Panc1 (cell line): ENCODE data around the gene TVP23A.

Experiments used
- POLR2AphosphoS5 ChIP-seq: IDR thresholded peaks from 2 replicates; pipeline ENCODE4 v1.6.1; 2012; ENCODE audit warnings: mild to moderate bottlenecking, low read depth, low read length, moderate library complexity
- SIN3A ChIP-seq: IDR thresholded peaks from 2 replicates; pipeline ENCODE4 v1.6.1; 2012; ENCODE audit warnings: low read depth, mild to moderate bottlenecking, low read length, moderate library complexity, borderline replicate concordance; ENCODE audit not compliant: insufficient read depth
- TCF7L2 ChIP-seq: IDR thresholded peaks from 2 replicates; pipeline ENCODE4 v1.6.1; 2011; ENCODE audit warnings: mild to moderate bottlenecking, low read depth, low read length, inconsistent platforms
- TF ChIP-seq, protein P1 (sequence below): fragments of 450-650 bp; IDR thresholded peaks from 2 replicates; pipeline ENCODE4 v1.5.1; 2017; ENCODE audit warnings: mild to moderate bottlenecking

DNA sequence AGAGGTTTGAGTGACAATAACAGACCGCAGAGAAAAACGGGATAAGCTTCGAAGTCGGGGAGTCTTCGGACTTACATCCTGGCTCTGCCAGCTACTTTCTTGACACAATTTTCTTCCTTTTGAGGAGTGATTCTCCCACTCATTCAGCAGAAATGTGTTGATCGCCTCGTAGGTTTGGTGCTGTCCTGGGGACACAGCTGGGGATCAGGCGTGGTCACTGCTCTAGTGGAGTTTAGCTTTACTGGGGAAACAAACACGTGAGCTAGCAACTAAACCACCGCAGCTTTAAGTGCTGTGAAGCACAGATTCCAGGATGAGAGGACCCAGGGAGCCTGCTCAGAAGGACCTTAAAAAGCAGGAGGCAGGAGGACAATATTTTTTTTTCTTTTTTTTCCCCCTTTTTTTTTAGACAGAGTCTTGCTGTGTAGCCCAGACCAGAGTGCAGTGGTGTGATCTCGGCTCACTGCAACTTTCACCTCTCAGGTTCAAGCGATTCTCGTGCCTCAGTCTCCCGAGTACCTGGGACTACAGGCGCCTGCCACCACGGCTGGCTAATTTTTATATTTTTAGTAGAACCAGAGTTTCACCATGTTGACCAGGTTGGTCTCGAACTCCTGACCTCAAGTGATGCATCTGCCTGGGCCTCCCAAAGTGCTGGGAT lies 74.1 kb downstream of the TVP23A start:
- TF ChIP-seq POLR2AphosphoS5: no peak
- TF ChIP-seq, protein P1, sequence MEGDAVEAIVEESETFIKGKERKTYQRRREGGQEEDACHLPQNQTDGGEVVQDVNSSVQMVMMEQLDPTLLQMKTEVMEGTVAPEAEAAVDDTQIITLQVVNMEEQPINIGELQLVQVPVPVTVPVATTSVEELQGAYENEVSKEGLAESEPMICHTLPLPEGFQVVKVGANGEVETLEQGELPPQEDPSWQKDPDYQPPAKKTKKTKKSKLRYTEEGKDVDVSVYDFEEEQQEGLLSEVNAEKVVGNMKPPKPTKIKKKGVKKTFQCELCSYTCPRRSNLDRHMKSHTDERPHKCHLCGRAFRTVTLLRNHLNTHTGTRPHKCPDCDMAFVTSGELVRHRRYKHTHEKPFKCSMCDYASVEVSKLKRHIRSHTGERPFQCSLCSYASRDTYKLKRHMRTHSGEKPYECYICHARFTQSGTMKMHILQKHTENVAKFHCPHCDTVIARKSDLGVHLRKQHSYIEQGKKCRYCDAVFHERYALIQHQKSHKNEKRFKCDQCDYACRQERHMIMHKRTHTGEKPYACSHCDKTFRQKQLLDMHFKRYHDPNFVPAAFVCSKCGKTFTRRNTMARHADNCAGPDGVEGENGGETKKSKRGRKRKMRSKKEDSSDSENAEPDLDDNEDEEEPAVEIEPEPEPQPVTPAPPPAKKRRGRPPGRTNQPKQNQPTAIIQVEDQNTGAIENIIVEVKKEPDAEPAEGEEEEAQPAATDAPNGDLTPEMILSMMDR: no peak
- TF ChIP-seq TCF7L2: no peak
- TF ChIP-seq SIN3A: no peak
